ENCODE results near the gene DDX54. TPM values are rescaled to one million over a fixed set of nuclear protein-coding genes. Genes with fewer than 3 reads are reported as not detected.

Gene DDX54
- total RNA-seq, 1 donor from 2014 or later: 54.9 TPM

DNA sequence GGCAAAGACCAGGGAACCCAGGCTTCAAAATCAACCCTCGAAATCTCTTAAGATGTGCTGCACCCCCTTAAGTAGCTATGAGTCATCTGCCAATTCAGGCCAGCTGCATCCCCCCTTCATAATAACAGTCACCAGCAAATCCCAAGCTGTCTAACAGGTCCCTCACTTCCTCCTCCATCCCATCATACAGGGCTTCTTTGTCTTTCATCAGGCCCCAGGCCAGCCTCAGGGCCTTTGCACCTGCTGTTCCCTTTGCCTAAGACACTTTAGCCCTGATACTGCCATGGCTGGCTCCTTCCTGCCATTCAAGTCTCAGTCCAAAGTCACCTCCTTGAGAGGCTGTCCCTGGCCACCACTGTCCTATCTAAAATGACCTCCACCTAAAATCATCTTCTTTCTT, 53.7 kb downstream of the DDX54 start:
- H3K27me3 ChIP-seq (ENCODE audit: low read depth): peaks cover 35% of the 10 kb centered on the region
- ATAC-seq (no peak), DNase-seq (peak; percentile 8)
- no peaks in the 10 kb centered on the region for H3K9me3 ChIP-seq
- no peak overlapping the region for H3K4me3 ChIP-seq
- H3K36me3 ChIP-seq: no peaks in the 10 kb centered on the region
- no peak for TF ChIP-seq CTCF (IDR thresholded peaks at IDR 0.05)
- intact Hi-C loops (cut with DNase I): no loop called here
- H3K4me1 ChIP-seq: peaks cover 3% of the 10 kb centered on the region
- no peak overlapping the region for H3K27ac ChIP-seq

DNA sequence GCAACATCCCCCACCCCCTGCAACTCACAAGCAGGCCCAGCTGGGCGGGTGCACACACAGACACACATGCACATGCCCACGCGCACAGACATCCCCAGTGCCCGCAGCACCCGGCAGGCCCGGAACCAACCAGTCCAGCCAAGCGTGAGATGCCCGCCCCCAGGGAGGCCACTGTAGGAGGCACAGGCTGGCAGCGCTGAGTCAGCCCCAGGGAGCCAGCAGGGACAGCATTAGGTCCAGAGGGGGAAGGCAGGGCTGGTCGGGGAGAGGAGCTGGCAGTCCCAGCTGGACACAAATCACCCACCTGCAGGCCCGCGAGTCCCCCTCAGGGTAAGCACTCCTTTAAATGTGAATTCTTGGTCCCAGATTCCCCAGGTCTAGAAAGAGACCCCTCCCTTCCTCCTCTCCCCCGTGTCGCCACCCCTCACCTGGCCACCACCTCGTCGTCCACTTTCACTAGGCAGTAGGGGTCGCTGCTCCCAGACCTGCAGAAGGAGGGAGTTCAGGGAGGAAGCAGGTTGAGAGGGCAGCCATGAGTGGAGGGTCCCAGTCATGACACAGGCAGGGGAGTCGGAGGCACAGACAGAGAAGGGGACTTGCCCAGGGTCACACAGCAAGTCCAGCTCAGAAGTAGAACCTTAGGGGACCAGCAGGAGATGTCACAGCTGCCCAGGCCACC, 54.7 kb downstream of the DDX54 start:
- no peaks in the 10 kb centered on the region for H3K9me3 ChIP-seq
- peak in 1 of 2 donors; percentile 8 for ATAC-seq
- DNase-seq: peak; percentile 43
- peaks cover 25% of the 10 kb centered on the region for H3K27me3 ChIP-seq (ENCODE audit: low read depth)
- H3K27ac ChIP-seq: no peak overlapping the region
- intact Hi-C loops (cut with DNase I): no loop called here
- no peak overlapping the region for H3K4me3 ChIP-seq
- TF ChIP-seq CTCF (IDR thresholded peaks at IDR 0.05): peak; percentile 8
- no peaks in the 10 kb centered on the region for H3K36me3 ChIP-seq
- no peaks in the 10 kb centered on the region for H3K4me1 ChIP-seq

DNA sequence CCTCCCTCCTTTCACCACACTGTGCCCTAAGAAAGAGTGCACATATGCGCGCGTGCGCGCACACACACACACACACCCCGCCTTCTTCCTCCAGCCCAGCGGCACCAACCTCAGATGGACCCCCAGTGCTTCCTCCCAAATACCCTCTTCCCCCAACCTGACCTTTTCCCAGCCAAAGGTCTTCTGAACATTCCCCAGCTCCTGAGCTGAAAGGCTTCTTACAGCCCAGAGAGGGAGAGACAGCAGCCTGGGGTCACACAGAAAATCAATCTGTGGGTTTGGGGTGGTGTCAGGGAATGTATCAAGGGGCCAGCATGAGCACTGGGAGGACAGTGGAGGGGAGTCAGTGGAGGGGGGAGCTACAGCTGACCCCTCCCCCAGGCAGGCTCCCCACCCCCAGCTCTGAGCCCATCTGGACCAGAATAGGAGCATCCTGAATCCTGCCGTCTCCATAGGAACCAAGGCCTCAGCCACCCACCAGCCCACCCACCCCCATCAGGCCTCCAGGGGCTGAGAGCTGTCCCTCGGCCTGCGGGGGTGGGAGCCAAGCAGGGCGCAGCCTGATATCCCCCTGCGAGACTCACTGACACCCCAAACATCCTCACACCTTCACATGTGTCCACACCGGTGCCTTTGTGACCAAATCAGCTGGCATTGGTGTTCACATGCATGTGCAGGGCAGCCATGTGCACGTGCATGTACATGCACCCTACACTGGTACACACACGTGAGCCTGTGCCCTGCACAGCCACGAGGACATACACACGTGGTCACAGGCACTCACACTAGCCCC, 55.4 kb downstream of the DDX54 start:
- Histone ChIP-seq H3K4me1 (no peaks in the 10 kb centered on the region), H3K9me3 (no peaks in the 10 kb centered on the region), H3K36me3 (no peaks in the 10 kb centered on the region), H3K27me3 (ENCODE audit: low read depth) (peaks cover 19% of the 10 kb centered on the region), H3K4me3 (no peak overlapping the region), H3K27ac (no peak overlapping the region)
- no peak for TF ChIP-seq CTCF (IDR thresholded peaks at IDR 0.05)
- DNase-seq (peak; percentile 17), ATAC-seq (peak in 1 of 2 donors; percentile 16)
- intact Hi-C loops (cut with DNase I): no loop called here

GRCh38 chr12:113128802-113129663, 56.2 kb downstream of the DDX54 start:
- Histone ChIP-seq H3K27me3 (ENCODE audit: low read depth) (peaks cover 14% of the 10 kb centered on the region), H3K36me3 (no peaks in the 10 kb centered on the region), H3K9me3 (no peaks in the 10 kb centered on the region), H3K27ac (no peak overlapping the region), H3K4me3 (no peak overlapping the region), H3K4me1 (no peaks in the 10 kb centered on the region)
- no peak for TF ChIP-seq CTCF (IDR thresholded peaks at IDR 0.05)
- DNase-seq: peak; percentile 15
- intact Hi-C loops (cut with DNase I): no loop called here
- ATAC-seq: no peak

GRCh38 chr12:113127791-113128199, 57.5 kb downstream of the DDX54 start:
- intact Hi-C loops (cut with DNase I): no loop called here
- Histone ChIP-seq H3K4me1 (no peaks in the 10 kb centered on the region), H3K27me3 (ENCODE audit: low read depth) (peaks cover 5% of the 10 kb centered on the region), H3K27ac (no peak overlapping the region), H3K36me3 (no peaks in the 10 kb centered on the region), H3K4me3 (no peak overlapping the region), H3K9me3 (peaks cover 4% of the 10 kb centered on the region)
- TF ChIP-seq CTCF (IDR thresholded peaks at IDR 0.05): no peak
- DNase-seq: peak; percentile 15
- no peak for ATAC-seq

All from lower lobe of right lung (tissue), 2 donors.